DOHH2 (cell line): Measurements from ENCODE around the gene MEGF10.

Source experiments
- H3F3A ChIP-seq: fragments of 200-600 bp; sonication (generic), shearing (Covaris generic); 2 replicates; pipeline ENCODE4 v1.6.0; 2016; ENCODE audit warnings: antibody characterized with exemption, mild to moderate bottlenecking; ENCODE audit not compliant: control insufficient read depth, insufficient read depth
- H3K27ac ChIP-seq: fragments of 200-600 bp; sonication (generic); 2 replicates; pipeline ENCODE4 v1.5.1; 2014; ENCODE audit warnings: low read depth, mild to moderate bottlenecking, low read length, moderate library complexity
- H3K27me3 ChIP-seq: fragments of 200-600 bp; sonication (generic); 2 replicates; pipeline ENCODE4 v1.6.1; 2014; ENCODE audit warnings: mild to moderate bottlenecking, low read length, mixed read lengths; ENCODE audit not compliant: control insufficient read depth
- H3K36me3 ChIP-seq: fragments of 200-600 bp; sonication (generic); 2 replicates; pipeline ENCODE4 v1.6.1; 2014; ENCODE audit warnings: mild to moderate bottlenecking, low read length, moderate library complexity, mixed read lengths; ENCODE audit not compliant: control insufficient read depth
- H3K4me1 ChIP-seq: fragments of 200-600 bp; sonication (generic); 2 replicates; pipeline ENCODE4 v1.6.1; 2014; ENCODE audit warnings: mild to moderate bottlenecking, low read length, mixed read lengths; ENCODE audit not compliant: control insufficient read depth
- H3K4me2 ChIP-seq: fragments of 200-600 bp; sonication (generic); 2 replicates; pipeline ENCODE4 v1.6.0; 2014; ENCODE audit warnings: mild to moderate bottlenecking, low read length, moderate library complexity
- H3K4me3 ChIP-seq: fragments of 200-600 bp; sonication (generic); 2 replicates; pipeline ENCODE4 v1.5.1; 2014; ENCODE audit warnings: mild to moderate bottlenecking, low read length, mixed read lengths
- H3K79me2 ChIP-seq: fragments of 200-600 bp; sonication (generic); 2 replicates; pipeline ENCODE4 v1.6.1; 2014; ENCODE audit warnings: mild to moderate bottlenecking, low read length, mixed read lengths; ENCODE audit not compliant: control insufficient read depth
- H3K9me2 ChIP-seq: fragments of 200-600 bp; sonication (generic); replicated peaks from 2 replicates; pipeline ENCODE4 v1.6.1; 2014; ENCODE audit warnings: mild to moderate bottlenecking, low read length, mixed read lengths; ENCODE audit not compliant: control insufficient read depth
- H3K9me3 ChIP-seq: fragments of 200-600 bp; sonication (generic); 2 replicates; pipeline ENCODE4 v1.6.1; 2014; ENCODE audit warnings: antibody characterized with exemption, low read length, mixed read lengths; ENCODE audit not compliant: control insufficient read depth, insufficient read depth
- H4K20me1 ChIP-seq: fragments of 200-600 bp; sonication (generic); 2 replicates; pipeline ENCODE4 v1.6.0; 2014; ENCODE audit warnings: low read depth, mild to moderate bottlenecking, antibody characterized with exemption, low read length, moderate library complexity; ENCODE audit not compliant: control insufficient read depth, insufficient read depth
- EZH2phosphoT487 ChIP-seq: fragments of 200-600 bp; sonication (generic); IDR thresholded peaks from 2 replicates; pipeline ENCODE4 v1.6.1; 2017; ENCODE audit warnings: borderline replicate concordance, mild to moderate bottlenecking, antibody characterized with exemption, low read length, moderate library complexity, mixed read lengths
- TF ChIP-seq, protein P1 (sequence below): fragments of 200-600 bp; sonication (generic); IDR thresholded peaks from one replicate; pipeline ENCODE4 v1.5.1; 2014; ENCODE audit warnings: antibody characterized with exemption, mild to moderate bottlenecking, low read depth, low read length; ENCODE audit not compliant: poor library complexity, severe bottlenecking

Gene MEGF10

DNA sequence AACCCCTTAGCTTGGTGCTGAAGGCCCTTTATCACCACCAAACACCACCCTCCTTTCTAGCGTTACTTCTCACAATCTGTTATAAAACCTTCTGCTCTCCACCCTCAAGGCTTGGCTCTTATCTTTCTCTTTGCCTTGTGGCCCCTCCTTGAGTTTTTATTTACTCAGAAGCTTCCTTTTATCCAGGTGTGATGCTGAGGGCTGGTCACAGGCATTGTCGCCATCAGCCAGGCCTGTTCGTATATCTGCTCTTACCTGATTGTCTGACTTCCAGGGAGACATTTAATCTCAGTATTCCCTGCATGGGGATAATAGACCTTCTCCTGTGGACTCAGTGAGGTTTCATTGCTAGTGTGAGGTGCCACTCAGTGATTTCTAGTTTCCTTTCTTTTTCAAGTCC is 34.2 kb downstream of the MEGF10 start:
- H3K4me1 ChIP-seq: peaks cover 15% of the 10 kb centered on the region
- H3K79me2 ChIP-seq: no peaks in the 10 kb centered on the region
- no peaks in the 10 kb centered on the region for H3F3A ChIP-seq
- no peak overlapping the region for H3K27ac ChIP-seq
- H3K4me3 ChIP-seq: no peak overlapping the region
- H3K9me2 ChIP-seq: 0 out of 2 replicates have a peak, but pooled peaks cover 2% of the 10 kb centered on the region
- no peaks in the 10 kb centered on the region for H3K36me3 ChIP-seq
- no peak overlapping the region for H3K4me2 ChIP-seq
- TF ChIP-seq, protein P1, sequence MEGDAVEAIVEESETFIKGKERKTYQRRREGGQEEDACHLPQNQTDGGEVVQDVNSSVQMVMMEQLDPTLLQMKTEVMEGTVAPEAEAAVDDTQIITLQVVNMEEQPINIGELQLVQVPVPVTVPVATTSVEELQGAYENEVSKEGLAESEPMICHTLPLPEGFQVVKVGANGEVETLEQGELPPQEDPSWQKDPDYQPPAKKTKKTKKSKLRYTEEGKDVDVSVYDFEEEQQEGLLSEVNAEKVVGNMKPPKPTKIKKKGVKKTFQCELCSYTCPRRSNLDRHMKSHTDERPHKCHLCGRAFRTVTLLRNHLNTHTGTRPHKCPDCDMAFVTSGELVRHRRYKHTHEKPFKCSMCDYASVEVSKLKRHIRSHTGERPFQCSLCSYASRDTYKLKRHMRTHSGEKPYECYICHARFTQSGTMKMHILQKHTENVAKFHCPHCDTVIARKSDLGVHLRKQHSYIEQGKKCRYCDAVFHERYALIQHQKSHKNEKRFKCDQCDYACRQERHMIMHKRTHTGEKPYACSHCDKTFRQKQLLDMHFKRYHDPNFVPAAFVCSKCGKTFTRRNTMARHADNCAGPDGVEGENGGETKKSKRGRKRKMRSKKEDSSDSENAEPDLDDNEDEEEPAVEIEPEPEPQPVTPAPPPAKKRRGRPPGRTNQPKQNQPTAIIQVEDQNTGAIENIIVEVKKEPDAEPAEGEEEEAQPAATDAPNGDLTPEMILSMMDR: no peak
- no peak for TF ChIP-seq EZH2phosphoT487
- no peaks in the 10 kb centered on the region for H4K20me1 ChIP-seq
- H3K27me3 ChIP-seq: peaks cover 5% of the 10 kb centered on the region
- no peaks in the 10 kb centered on the region for H3K9me3 ChIP-seq

DNA sequence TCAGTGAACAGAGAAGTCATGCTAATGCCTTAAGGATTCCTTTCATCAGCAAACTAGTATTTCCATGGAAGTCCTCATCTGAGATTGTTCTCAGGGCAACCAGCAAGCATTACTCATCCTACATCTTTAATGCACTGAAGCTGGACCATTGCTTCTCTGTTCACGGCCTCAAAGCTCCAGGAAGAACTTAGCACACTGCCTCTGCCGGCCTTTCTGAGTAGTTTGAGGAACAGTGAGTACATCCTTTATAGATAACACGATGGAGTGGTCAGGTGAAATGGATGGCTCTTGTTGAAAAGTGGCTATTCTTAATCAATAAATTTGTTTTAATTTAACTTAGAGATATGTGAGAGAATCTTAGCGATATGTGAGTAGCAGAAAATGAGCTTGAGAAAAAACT is 35.8 kb downstream of the MEGF10 start:
- H3K36me3 ChIP-seq: no peaks in the 10 kb centered on the region
- 0 out of 2 replicates have a peak, but pooled peaks cover 2% of the 10 kb centered on the region for H3K9me2 ChIP-seq
- no peak overlapping the region for H3K4me3 ChIP-seq
- H3K27me3 ChIP-seq: peaks cover 5% of the 10 kb centered on the region
- H3K27ac ChIP-seq: no peak overlapping the region
- no peaks in the 10 kb centered on the region for H3K79me2 ChIP-seq
- no peaks in the 10 kb centered on the region for H3K4me1 ChIP-seq
- no peak for TF ChIP-seq EZH2phosphoT487
- TF ChIP-seq, protein P1: no peak
- no peak overlapping the region for H3K4me2 ChIP-seq
- H3K9me3 ChIP-seq: no peaks in the 10 kb centered on the region
- H4K20me1 ChIP-seq: no peaks in the 10 kb centered on the region
- no peaks in the 10 kb centered on the region for H3F3A ChIP-seq

DNA sequence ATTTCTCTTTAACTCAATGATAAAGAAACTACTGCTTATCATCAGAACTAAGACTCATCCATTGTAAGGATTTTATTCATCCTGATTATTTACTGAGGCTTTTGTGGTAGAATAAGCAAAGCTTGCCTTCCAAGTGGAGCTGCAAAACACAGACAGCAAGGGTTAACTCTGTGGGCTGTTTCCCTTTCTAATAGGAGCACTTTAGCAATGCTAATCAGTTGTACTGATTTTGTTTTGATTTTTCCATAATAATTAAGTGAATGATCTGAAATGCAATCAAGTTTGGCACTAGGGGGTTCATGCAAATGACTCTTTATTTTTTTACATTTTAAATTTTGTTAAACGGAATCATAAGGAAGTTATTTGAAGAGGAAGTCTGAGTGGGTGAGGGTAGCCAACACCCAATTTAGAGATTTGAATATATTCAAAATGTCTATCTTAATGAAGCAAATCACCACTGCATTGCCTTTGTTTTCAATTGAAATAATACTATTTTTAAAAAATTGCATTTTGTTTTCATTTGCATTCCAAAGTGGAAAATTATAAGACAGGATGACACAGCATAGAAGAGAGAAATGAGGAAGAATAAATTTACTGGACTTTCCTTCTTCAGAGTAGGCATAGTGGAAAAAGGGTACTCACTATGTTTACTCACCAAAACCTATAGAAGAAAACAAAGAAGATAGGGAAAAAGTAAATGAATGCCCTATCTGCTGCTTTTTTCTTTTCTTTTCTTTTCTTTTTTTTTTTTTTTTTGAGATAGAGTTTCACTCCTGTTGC is 36.6 kb downstream of the MEGF10 start:
- Histone ChIP-seq H3K4me3 (no peak overlapping the region), H3K4me2 (no peak overlapping the region), H3K27me3 (peaks cover 7% of the 10 kb centered on the region), H3K36me3 (no peaks in the 10 kb centered on the region), H3K9me3 (no peaks in the 10 kb centered on the region), H3K4me1 (no peaks in the 10 kb centered on the region), H3K9me2 (0 out of 2 replicates have a peak, but pooled peaks cover 2% of the 10 kb centered on the region), H3F3A (no peaks in the 10 kb centered on the region), H3K27ac (no peak overlapping the region), H4K20me1 (no peaks in the 10 kb centered on the region), H3K79me2 (no peaks in the 10 kb centered on the region)
- TF ChIP-seq, protein P1: no peak
- TF ChIP-seq EZH2phosphoT487: no peak
